GM19099 (cell line): ENCODE data around the gene POU4F2.

Experiments used
- POLR2A ChIP-seq: IDR thresholded peaks from 3 replicates; pipeline ENCODE4 v1.6.1; 2011; ENCODE audit warnings: low read depth; ENCODE audit not compliant: insufficient read length; ENCODE audit errors: extremely low read depth

The POU4F2 gene, protein sequence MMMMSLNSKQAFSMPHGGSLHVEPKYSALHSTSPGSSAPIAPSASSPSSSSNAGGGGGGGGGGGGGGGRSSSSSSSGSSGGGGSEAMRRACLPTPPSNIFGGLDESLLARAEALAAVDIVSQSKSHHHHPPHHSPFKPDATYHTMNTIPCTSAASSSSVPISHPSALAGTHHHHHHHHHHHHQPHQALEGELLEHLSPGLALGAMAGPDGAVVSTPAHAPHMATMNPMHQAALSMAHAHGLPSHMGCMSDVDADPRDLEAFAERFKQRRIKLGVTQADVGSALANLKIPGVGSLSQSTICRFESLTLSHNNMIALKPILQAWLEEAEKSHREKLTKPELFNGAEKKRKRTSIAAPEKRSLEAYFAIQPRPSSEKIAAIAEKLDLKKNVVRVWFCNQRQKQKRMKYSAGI

GRCh38 chr4:146638786-146639505 lies at the start of gene POU4F2:
Gene POU4F2 (plus strand): TSS chr4:146638893. CDS start chr4:146639141, 248 bp downstream.
- TF ChIP-seq POLR2A: no peak

DNA sequence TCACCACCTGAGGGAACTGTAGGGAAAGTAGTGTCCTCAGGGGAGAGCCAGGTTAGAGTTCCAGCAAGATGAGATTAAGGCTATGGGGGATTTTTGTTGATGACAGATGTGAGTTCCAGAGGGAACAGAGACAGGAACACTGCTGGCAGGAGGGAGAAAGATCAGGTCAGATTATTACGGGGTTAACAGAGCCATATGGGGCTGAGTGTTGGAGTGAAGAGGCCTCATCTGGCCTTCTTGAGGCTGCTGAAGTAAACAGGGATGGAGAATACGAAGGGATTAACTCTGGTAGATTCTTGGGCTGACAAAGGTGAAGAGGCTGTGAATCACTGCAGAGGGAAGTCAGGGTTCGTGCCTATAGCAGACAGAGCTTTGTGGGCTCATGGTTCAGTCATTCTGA lies 47.9 kb upstream of the POU4F2 start:
- no peak for TF ChIP-seq POLR2A

DNA sequence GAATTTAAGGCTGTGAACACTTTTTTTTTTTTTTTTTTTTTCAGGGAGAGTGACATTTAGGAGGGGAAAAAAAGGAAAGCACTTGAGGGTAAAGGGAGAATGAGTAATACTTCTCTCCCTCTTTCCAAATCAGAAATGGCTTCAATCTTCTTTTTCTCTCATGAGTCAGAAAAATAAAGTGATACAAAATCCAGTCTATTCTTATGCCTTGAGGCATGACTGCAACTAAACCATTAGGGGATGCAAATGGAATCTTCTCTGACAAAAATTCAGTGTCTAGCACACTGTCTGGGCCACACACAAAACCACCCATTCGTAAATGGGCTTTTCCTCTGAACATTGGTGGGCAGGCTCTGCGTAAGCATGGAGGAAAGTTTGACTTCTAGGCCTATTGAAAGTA lies 46.7 kb upstream of the POU4F2 start:
- TF ChIP-seq POLR2A: no peak

DNA sequence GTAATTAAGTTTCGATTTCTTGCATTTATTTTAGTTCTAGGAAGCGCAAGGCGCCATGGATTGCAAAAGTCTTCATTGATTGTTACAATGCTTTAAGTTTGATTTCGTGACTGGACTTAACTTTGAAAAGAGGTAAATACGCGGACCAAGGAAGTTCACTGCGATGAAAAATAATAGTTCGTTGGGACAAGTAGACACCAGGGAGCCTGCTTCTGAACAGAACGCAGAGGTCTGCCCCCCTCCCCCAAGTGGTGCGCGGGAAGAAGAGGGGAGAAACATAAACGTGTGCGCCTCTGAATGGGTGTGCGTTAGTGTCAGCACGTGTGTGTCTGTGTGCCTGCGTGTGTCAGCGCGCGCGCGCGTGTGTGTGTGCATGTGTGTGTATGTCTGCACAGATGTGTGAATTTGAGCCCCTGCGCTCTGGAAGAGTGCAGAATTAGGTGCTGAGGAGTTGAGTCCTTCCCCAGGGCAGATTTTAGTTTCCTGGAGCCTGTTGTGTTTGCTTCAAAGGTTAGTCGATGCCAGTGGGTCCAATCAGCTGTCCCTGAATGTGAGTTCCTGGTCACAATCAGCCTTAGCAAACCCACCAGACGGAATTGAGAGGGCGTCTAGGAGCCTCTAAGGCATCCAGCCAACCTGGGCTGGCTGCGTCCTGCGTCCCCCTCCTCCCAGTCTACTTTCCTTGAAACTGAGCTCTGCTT lies 5.8 kb upstream of the POU4F2 start:
- TF ChIP-seq POLR2A: no peak

GRCh38 chr4:146633471-146633800 lies 5.3 kb upstream of the POU4F2 start:
- no peak for TF ChIP-seq POLR2A

GRCh38 chr4:146634825-146635224 lies 3.9 kb upstream of the POU4F2 start:
- TF ChIP-seq POLR2A: no peak

GRCh38 chr4:146637621-146638332 lies 916 bp upstream of the POU4F2 start:
- TF ChIP-seq POLR2A: no peak

DNA sequence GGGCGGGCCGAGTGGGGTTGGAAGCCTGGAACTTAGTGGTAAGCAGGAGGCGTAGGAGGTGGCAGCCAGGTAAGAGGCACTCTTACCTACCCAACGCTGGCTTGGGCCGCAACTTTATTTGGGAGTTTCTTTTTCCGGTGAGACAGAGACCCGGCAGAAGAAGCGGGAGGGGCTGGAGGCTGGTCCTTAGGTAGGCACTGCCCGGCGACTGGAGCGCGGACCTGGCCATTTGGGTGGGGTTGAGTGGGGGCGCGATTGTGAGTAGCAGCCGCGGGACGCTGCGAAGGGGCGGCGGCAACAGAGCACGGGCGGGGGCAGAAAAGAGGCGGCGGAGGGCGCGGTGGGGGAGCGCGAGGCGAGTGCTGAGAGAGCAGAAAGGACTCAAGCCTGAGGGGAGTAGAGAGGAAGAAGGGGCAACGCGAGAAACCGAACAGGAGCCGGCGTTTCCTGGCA lies 334 bp upstream of the POU4F2 start:
- TF ChIP-seq POLR2A: no peak

DNA sequence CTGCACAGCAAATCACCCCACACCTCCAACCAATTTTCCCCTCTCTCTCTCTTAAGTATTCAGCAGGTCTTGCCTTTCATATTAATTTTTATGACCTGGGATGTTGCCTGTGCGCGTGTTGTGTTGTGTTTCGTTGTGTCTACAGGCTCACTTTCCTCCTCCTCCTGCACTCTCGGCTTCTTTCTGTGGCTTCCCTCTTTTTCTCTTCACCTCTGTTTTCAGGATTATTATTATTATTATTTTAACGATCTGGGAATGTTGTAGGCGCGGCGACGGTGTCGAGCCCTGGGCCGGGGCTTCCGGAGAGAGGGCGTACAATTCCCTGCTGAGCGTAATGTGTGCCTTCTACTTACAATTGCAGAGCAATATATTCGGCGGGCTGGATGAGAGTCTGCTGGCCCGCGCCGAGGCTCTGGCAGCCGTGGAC lies 826 bp downstream of the POU4F2 start:
- no peak for TF ChIP-seq POLR2A

DNA sequence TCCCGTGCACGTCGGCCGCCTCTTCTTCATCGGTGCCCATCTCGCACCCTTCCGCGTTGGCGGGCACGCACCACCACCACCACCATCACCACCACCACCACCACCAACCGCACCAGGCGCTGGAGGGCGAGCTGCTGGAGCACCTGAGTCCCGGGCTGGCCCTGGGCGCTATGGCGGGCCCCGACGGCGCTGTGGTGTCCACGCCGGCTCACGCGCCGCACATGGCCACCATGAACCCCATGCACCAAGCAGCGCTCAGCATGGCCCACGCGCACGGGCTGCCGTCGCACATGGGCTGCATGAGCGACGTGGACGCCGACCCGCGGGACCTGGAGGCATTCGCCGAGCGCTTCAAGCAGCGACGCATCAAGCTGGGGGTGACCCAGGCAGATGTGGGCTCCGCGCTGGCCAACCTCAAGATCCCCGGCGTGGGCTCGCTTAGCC lies 1.4 kb downstream of the POU4F2 start:
- TF ChIP-seq POLR2A: no peak

- no peak for TF ChIP-seq POLR2A
These were observed 1.9 kb downstream of the POU4F2 start for GRCh38 chr4:146640465-146641061.

- TF ChIP-seq POLR2A: no peak
These were observed 3.1 kb downstream of the POU4F2 start for GRCh38 chr4:146641762-146642161.

GRCh38 chr4:146643812-146644401 lies 5.2 kb downstream of the POU4F2 start:
- no peak for TF ChIP-seq POLR2A

- no peak for TF ChIP-seq POLR2A
These were observed 7.2 kb downstream of the POU4F2 start for GRCh38 chr4:146645921-146646320.
